GM13976 (cell line): Measurements from ENCODE around the gene WRAP73.
"Not testable (repeated sequence)": the region's sequence is repeated elsewhere in the genome, so short reads cannot be mapped to it uniquely, and the experiment has no call there.

ENCODE experiments used
- DNase-seq: peaks from one replicate; pipeline ENCODE4 v3.0.0; 2012; ENCODE audit warnings: low spot score
- CTCF ChIP-seq: IDR thresholded peaks from 2 replicates; pipeline ENCODE4 v1.5.1; 2012; ENCODE audit warnings: borderline replicate concordance, mild to moderate bottlenecking; ENCODE audit not compliant: insufficient read depth; ENCODE audit errors: extremely low read depth, missing control alignments, control extremely low read depth
- in situ Hi-C: fragments of 300-500 bp; cut with MboI; formaldehyde crosslinking; loops from one replicate; pipeline ENCODE4 v1.12.0; 2022; ENCODE audit warnings: low sequenced_read_pairs, mixed read lengths, inconsistent platforms; ENCODE audit not compliant: unreplicated experiment

The WRAP73 gene

DNA sequence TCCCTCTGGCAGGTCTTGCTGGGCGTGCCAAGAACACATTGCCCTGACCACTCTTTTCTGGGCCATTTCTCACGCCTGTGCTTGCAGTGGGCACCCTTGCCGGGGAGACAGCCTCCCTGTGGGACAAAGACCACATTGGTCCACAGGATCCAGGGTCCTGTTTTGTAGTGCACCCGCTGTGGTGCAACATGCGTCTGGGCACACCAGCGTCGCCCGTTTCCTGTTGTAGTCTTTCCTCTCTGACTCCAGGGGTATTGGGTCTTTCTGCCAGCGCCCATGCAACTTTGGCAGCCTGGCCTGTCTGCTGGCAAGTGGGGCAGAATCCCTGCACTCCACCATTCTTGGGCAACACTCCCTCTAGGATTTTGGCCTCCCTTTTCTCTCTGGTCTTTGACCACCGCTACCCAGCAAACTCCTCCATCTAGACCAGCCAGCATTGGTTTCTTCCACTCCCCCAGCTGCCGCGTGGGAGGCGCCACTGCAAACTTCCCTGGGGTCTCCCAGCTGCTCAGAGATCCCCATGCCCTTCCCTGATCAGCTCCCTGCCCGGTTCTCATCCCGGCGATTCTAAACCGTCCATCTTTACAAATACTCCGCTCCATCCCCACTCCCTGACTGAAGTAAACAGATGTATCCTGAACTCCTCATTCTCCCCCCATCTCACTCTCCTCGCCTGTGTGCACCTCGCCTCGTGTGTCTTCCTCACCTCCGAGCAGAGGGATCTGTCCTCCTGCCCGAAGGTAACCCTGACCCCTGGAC is 26.3 kb downstream of the WRAP73 start:
- in situ Hi-C loops, result no loop called here
- no peak for TF ChIP-seq CTCF
- DNase-seq, result no peak

DNA sequence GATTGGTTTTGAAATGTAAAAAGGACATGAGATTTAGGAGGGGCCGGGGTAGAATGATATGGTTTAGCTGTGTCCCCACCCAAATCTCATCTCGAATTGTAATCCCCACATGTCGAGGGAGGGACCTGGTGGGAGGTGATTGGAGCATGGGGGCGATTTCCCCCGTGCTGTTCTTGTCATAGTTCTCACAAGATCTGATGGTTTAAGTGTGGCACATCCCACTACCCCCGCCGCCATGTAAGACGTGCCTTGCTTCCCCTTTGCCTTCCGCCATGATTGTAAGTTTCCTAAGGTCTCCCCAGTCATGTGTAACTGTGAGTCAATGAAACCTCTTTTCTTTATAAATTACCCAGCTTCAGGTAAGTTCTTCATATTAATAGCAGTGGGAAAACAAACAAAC is 27.8 kb downstream of the WRAP73 start:
- DNase-seq, in situ Hi-C loops: not testable (repeated sequence)

GRCh38 chr1:3621151-3621671 is 28.7 kb downstream of the WRAP73 start:
- TF ChIP-seq CTCF, result peak; percentile 34
- in situ Hi-C loops, DNase-seq: not testable (repeated sequence)

- no peak for DNase-seq
- TF ChIP-seq CTCF, result no peak
- in situ Hi-C loops, result no loop called here
These were observed 29.2 kb downstream of the WRAP73 start for GRCh38 chr1:3620708-3621107.

- in situ Hi-C loops, result no loop called here
- peak; percentile 85 for DNase-seq
- peak; percentile 77 for TF ChIP-seq CTCF
These were observed 30.8 kb downstream of the WRAP73 start for GRCh38 chr1:3618881-3619671.

GRCh38 chr1:3618531-3618880 is 31.4 kb downstream of the WRAP73 start:
- no peak for DNase-seq
- in situ Hi-C loops, result no loop called here

More at GRCh38 chr1:3618531-3618880, 31.4 kb downstream of the WRAP73 start:
- TF ChIP-seq CTCF, result no peak
